HG02763 (cell line): Measurements from ENCODE around the gene KRT6B.

Experiments
- ATAC-seq: cut with Tn5 transposase; IDR thresholded peaks from one replicate; pipeline ENCODE4 v1.9.1; 2021; ENCODE audit warnings: mild to moderate bottlenecking, moderate library complexity; ENCODE audit not compliant: unreplicated experiment

Gene KRT6B

GRCh38 chr12:52436828-52437474, 15.0 kb downstream of the KRT6B start:
- no peak for ATAC-seq

- no peak for ATAC-seq
These were observed 15.7 kb downstream of the KRT6B start for GRCh38 chr12:52436000-52436827.

- ATAC-seq, result no peak
These were observed 16.3 kb downstream of the KRT6B start for GRCh38 chr12:52435659-52435999.

GRCh38 chr12:52434760-52435530, 17.0 kb downstream of the KRT6B start:
- no peak for ATAC-seq

GRCh38 chr12:52434081-52434733, 17.7 kb downstream of the KRT6B start, which contains the start of gene KRT75:
Gene KRT75 (minus strand): TSS chr12:52434371. CDS start chr12:52434304, 67 bp downstream.
- no peak for ATAC-seq

- ATAC-seq, result no peak
These were observed 18.4 kb downstream of the KRT6B start for GRCh38 chr12:52433501-52434080.

GRCh38 chr12:52432559-52433207, 19.3 kb downstream of the KRT6B start:
- ATAC-seq, result no peak

GRCh38 chr12:52428121-52428520, 23.8 kb downstream of the KRT6B start:
- no peak for ATAC-seq

GRCh38 chr12:52427083-52427482, 24.9 kb downstream of the KRT6B start:
- no peak for ATAC-seq

GRCh38 chr12:52426034-52426433, 25.9 kb downstream of the KRT6B start:
- ATAC-seq, result no peak

GRCh38 chr12:52425466-52425865, 26.5 kb downstream of the KRT6B start:
- no peak for ATAC-seq

- ATAC-seq, result no peak
These were observed 28.1 kb downstream of the KRT6B start for GRCh38 chr12:52423661-52424500.

GRCh38 chr12:52423035-52423434, 28.9 kb downstream of the KRT6B start:
- no peak for ATAC-seq

- no peak for ATAC-seq
These were observed 32.3 kb downstream of the KRT6B start for GRCh38 chr12:52419656-52420055.

GRCh38 chr12:52418576-52419110, 33.3 kb downstream of the KRT6B start:
- no peak for ATAC-seq

GRCh38 chr12:52417740-52418139, 34.2 kb downstream of the KRT6B start:
- no peak for ATAC-seq

GRCh38 chr12:52416795-52417194, 35.2 kb downstream of the KRT6B start:
- no peak for ATAC-seq

- no peak for ATAC-seq
These were observed 35.8 kb downstream of the KRT6B start for GRCh38 chr12:52415870-52416750.
